HepG2 (cell line): ENCODE data around the gene ANKZF1. TPM values are rescaled to one million over a fixed set of nuclear protein-coding genes. Genes with fewer than 3 reads are reported as not detected.
A peak's percentile ranks its signal among the peaks of the same experiment; 100 is the strongest.

ENCODE experiments used
- AGO1 ChIP-seq: fragments of 200-400 bp; formaldehyde crosslinking; IDR thresholded peaks from 2 replicates; pipeline ENCODE4 v1.6.1; 2017; ENCODE audit warnings: mild to moderate bottlenecking, low read depth, low read length, moderate library complexity; ENCODE audit not compliant: poor library complexity, severe bottlenecking
- CBX2 ChIP-seq, 2 experiments: fragments of 200-600 bp in 1 of 2; sonication (generic); formaldehyde crosslinking in 1 of 2; IDR thresholded peaks; 2 replicates each; pipeline versions ENCODE4 v1.7.0 to v1.8.1; 2018 to 2022; ENCODE audit warnings: low read depth in 2 of 2, low read length in 1 of 2, mild to moderate bottlenecking in 1 of 2, missing genetic modification reagents in 1 of 2
- CCDC6 ChIP-seq: sonication (generic); formaldehyde crosslinking; IDR thresholded peaks from 2 replicates; pipeline ENCODE4 v1.8.1; 2022; ENCODE audit warnings: mild to moderate bottlenecking, missing genetic modification reagents, moderate library complexity
- CENPBD1 ChIP-seq: sonication (generic); formaldehyde crosslinking; IDR thresholded peaks from 2 replicates; pipeline ENCODE4 v1.8.0; 2022; ENCODE audit warnings: missing genetic modification reagents, low read depth, mild to moderate bottlenecking, borderline replicate concordance
- KDM3A ChIP-seq: IDR thresholded peaks from 2 replicates; pipeline ENCODE4 v1.6.1; 2018; ENCODE audit warnings: low read depth, missing compliant biosample characterization
- MED1 ChIP-seq: sonication (generic); formaldehyde crosslinking; IDR thresholded peaks from 2 replicates; pipeline ENCODE4 v1.4.0; 2020; ENCODE audit warnings: missing genetic modification reagents
- MYNN ChIP-seq: sonication (generic); formaldehyde crosslinking; IDR thresholded peaks from 2 replicates; pipeline ENCODE4 v1.4.0; 2020; ENCODE audit warnings: mild to moderate bottlenecking, low read depth, missing genetic modification reagents
- NFATC3 ChIP-seq: sonication (generic); formaldehyde crosslinking; IDR thresholded peaks from 2 replicates; pipeline ENCODE4 v1.5.1; 2020; ENCODE audit warnings: mild to moderate bottlenecking, missing genetic modification reagents
- NR2F1 ChIP-seq, 2 experiments: fragments of 450-650 bp in 1 of 2; formaldehyde crosslinking in 1 of 2; IDR thresholded peaks; 2 replicates each; pipeline versions ENCODE4 v1.5.0 to v1.6.1; 2016 to 2020; ENCODE audit warnings: mild to moderate bottlenecking in 1 of 2, missing compliant biosample characterization in 1 of 2, missing genetic modification reagents in 1 of 2, moderate library complexity in 1 of 2
- PPARG ChIP-seq: conservative IDR thresholded peaks from 2 replicates; pipeline ENCODE4 v1.6.1; 2016; ENCODE audit warnings: missing biosample characterization, missing genetic modification reagents
- RBFOX2 ChIP-seq: fragments of 200-400 bp; formaldehyde crosslinking; IDR thresholded peaks from 2 replicates; pipeline ENCODE4 v1.6.1; 2017; ENCODE audit warnings: low read depth, mild to moderate bottlenecking, low read length
- SIN3A ChIP-seq: IDR thresholded peaks from 2 replicates; pipeline ENCODE4 v1.6.1; 2011; ENCODE audit warnings: low read depth, mild to moderate bottlenecking, control low read depth, low read length, borderline replicate concordance
- SP4 ChIP-seq: sonication (generic); formaldehyde crosslinking; IDR thresholded peaks from 2 replicates; pipeline ENCODE4 v1.8.1; 2023; ENCODE audit warnings: mild to moderate bottlenecking, missing genetic modification reagents
- STAT5B ChIP-seq: sonication (generic); formaldehyde crosslinking; IDR thresholded peaks from 2 replicates; pipeline ENCODE4 v1.4.0; 2020; ENCODE audit warnings: missing genetic modification reagents
- ZFP91 ChIP-seq: sonication (generic); formaldehyde crosslinking; IDR thresholded peaks from 2 replicates; pipeline ENCODE4 v1.9.0; 2022; ENCODE audit warnings: missing genetic modification reagents, mild to moderate bottlenecking, borderline replicate concordance
- ZNF136 ChIP-seq: sonication (generic); formaldehyde crosslinking; IDR thresholded peaks from 2 replicates; pipeline ENCODE4 v1.8.1; 2022; ENCODE audit warnings: low read depth, mild to moderate bottlenecking, moderate library complexity, missing genetic modification reagents
- ZNF234 ChIP-seq: sonication (generic); formaldehyde crosslinking; conservative IDR thresholded peaks from 2 replicates; pipeline ENCODE4 v1.5.1; 2020; ENCODE audit warnings: mild to moderate bottlenecking, missing genetic modification reagents
- ZNF24 ChIP-seq: fragments of 450-650 bp; IDR thresholded peaks from 2 replicates; pipeline ENCODE4 v1.6.1; 2017; ENCODE audit warnings: antibody characterized with exemption, mild to moderate bottlenecking
- ZNF614 ChIP-seq: IDR thresholded peaks from 2 replicates; pipeline ENCODE4 v1.6.1; 2018; ENCODE audit warnings: missing biosample characterization, missing genetic modification reagents, inconsistent platforms, borderline replicate concordance
- ZNF75D ChIP-seq: sonication (generic); formaldehyde crosslinking; IDR thresholded peaks from 2 replicates; pipeline ENCODE4 v1.8.1; 2023; ENCODE audit warnings: missing genetic modification reagents, mild to moderate bottlenecking, borderline replicate concordance
- polyA plus RNA-seq, 8 experiments: library from polyadenylated mRNA; depleted of rRNA in 3 of 8; stranded (reverse) in 7 of 8; unstranded in 1 of 8; fragments of >200 nt; fragmentation: Illumina TruSeq in 4 of 8; extraction: Trizol in 4 of 8; gene quantifications; 2 replicates each; pipeline versions ENCODE4 v1.2.1 to v1.2.3, GENCODE V29; 2011 to 2016; ENCODE audit warnings: low read depth in 4 of 8, missing spikeins in 1 of 8, mixed read lengths in 1 of 8; ENCODE audit not compliant: insufficient read depth in 1 of 8
- total RNA-seq, 5 experiments: library from RNA; depleted of rRNA; stranded (reverse); fragments of >200 nt; fragmentation: Illumina TruSeq; extraction: Trizol; gene quantifications; 2 replicates each; pipeline ENCODE4 v1.2.3, GENCODE V29; 2016; ENCODE audit warnings: low read depth in 1 of 5
- TF ChIP-seq, protein P1 (sequence below): sonication (generic); formaldehyde crosslinking; IDR thresholded peaks from 2 replicates; pipeline ENCODE4 v1.4.0; 2020; ENCODE audit warnings: missing genetic modification reagents, borderline replicate concordance
- TF ChIP-seq, protein P2 (sequence below): fragments of 450-650 bp; IDR thresholded peaks from 2 replicates; pipeline ENCODE4 v1.6.1; 2017

ANKZF1 gene
- total and polyA plus RNA-seq, 2 of the 13 experiments (the other 11 are each of a cell fraction or from before 2014, with no cell fraction given) = 25.3 to 128 TPM

GRCh38 chr2:219249203-219249980 lies 19.8 kb downstream of the ANKZF1 start (continued):
- TF ChIP-seq, protein P1, sequence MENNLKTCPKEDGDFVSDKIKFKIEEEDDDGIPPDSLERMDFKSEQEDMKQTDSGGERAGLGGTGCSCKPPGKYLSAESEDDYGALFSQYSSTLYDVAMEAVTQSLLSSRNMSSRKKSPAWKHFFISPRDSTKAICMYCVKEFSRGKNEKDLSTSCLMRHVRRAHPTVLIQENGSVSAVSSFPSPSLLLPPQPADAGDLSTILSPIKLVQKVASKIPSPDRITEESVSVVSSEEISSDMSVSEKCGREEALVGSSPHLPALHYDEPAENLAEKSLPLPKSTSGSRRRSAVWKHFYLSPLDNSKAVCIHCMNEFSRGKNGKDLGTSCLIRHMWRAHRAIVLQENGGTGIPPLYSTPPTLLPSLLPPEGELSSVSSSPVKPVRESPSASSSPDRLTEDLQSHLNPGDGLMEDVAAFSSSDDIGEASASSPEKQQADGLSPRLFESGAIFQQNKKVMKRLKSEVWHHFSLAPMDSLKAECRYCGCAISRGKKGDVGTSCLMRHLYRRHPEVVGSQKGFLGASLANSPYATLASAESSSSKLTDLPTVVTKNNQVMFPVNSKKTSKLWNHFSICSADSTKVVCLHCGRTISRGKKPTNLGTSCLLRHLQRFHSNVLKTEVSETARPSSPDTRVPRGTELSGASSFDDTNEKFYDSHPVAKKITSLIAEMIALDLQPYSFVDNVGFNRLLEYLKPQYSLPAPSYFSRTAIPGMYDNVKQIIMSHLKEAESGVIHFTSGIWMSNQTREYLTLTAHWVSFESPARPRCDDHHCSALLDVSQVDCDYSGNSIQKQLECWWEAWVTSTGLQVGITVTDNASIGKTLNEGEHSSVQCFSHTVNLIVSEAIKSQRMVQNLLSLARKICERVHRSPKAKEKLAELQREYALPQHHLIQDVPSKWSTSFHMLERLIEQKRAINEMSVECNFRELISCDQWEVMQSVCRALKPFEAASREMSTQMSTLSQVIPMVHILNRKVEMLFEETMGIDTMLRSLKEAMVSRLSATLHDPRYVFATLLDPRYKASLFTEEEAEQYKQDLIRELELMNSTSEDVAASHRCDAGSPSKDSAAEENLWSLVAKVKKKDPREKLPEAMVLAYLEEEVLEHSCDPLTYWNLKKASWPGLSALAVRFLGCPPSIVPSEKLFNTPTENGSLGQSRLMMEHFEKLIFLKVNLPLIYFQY = peak; percentile 42
- TF ChIP-seq STAT5B (CRISPR knock-in tag) (no peak), KDM3A (CRISPR knock-in tag) (no peak), SP4 (peak; percentile 32; the same call in 1 of the 2 replicates), RBFOX2 (peak; percentile 54; the same call in 1 of the 2 replicates), ZNF614 (CRISPR knock-in tag) (peak; percentile 94), ZNF24 (no peak), ZFP91 (CRISPR knock-in tag) (peak; percentile 59; the same call in 1 of the 2 replicates), AGO1 (no peak), ZNF234 (no peak), MED1 (peak; percentile 80), SIN3A (peak; percentile 60), ZNF136 (CRISPR knock-in tag) (peak; percentile 42; the same call in 1 of the 2 replicates), MYNN (CRISPR knock-in tag) (0 out of 2 replicates have a peak, but pooled peaks have one; percentile 45), CBX2 (IDR thresholded peaks at IDR 0.05; ENCODE audit: low read depth, low read length) (no peak), CBX2 (CRISPR knock-in tag; IDR thresholded peaks at IDR 0.05; ENCODE audit: low read depth) (no peak), NR2F1 (CRISPR knock-in tag; IDR thresholded peaks at IDR 0.05) (no peak), CENPBD1 (CRISPR knock-in tag) (no peak), PPARG (CRISPR knock-in tag) (peak; percentile 60), NFATC3 (CRISPR knock-in tag) (no peak), ZNF75D (CRISPR knock-in tag) (no peak), CCDC6 (CRISPR knock-in tag) (no peak)
- TF ChIP-seq, protein P2, sequence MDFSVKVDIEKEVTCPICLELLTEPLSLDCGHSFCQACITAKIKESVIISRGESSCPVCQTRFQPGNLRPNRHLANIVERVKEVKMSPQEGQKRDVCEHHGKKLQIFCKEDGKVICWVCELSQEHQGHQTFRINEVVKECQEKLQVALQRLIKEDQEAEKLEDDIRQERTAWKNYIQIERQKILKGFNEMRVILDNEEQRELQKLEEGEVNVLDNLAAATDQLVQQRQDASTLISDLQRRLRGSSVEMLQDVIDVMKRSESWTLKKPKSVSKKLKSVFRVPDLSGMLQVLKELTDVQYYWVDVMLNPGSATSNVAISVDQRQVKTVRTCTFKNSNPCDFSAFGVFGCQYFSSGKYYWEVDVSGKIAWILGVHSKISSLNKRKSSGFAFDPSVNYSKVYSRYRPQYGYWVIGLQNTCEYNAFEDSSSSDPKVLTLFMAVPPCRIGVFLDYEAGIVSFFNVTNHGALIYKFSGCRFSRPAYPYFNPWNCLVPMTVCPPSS = no peak
